ENCODE data around the gene ADAMTS9. TPM values are rescaled to one million over a fixed set of nuclear protein-coding genes. Genes with fewer than 3 reads are reported as not detected.

Gene ADAMTS9
- total RNA-seq, 2 donors from 2014 or later, result 16.1 to 38.0 TPM

- Histone ChIP-seq H3K4me3 (ENCODE audit: low read length) (no peak overlapping the region), H3K9ac (ENCODE audit: extremely low read depth, low read length, poor library complexity, severe bottlenecking) (no peak overlapping the region), H3K9me3 (ENCODE audit: control insufficient read depth, low read length) (peaks cover 13% of the 10 kb centered on the region), H3K27me3 (ENCODE audit: control insufficient read depth, insufficient read depth, low read length, poor library complexity, severe bottlenecking) (no peaks in the 10 kb centered on the region), H3K36me3 (ENCODE audit: control insufficient read depth, insufficient read depth, low read length) (peaks cover 51% of the 10 kb centered on the region), H3K27ac (ENCODE audit: low read depth, low read length) (no peak overlapping the region), H3K4me1 (ENCODE audit: control insufficient read depth, insufficient read depth, low read length) (no peaks in the 10 kb centered on the region)
- Mint-ChIP-seq H3K4me1 (no peaks in the 10 kb centered on the region), H3K4me3 (no peak overlapping the region), H3K9me3 (peaks cover 2% of the 10 kb centered on the region), H3K27me3 (ENCODE audit: insufficient read depth) (no peaks in the 10 kb centered on the region), H3K36me3 (ENCODE audit: low read depth) (peaks cover 15% of the 10 kb centered on the region), H3K27ac (no peak overlapping the region)
- no peak for DNase-seq
- TF ChIP-seq CTCF (conservative IDR thresholded peaks at IDR 0.05), result no peak
- 95% methylated on average over 7 to 8 of the region's 8 CpGs for WGBS, 2 experiments (ENCODE audit: insufficient coverage in 1 of 2, insufficient read length in 1 of 2)
Observed at GRCh38 chr3:64621275-64621674, 66.5 kb downstream of the ADAMTS9 start.

- Mint-ChIP-seq H3K4me3 (no peak overlapping the region), H3K27ac (no peak overlapping the region), H3K36me3 (ENCODE audit: low read depth) (peaks cover 20% of the 10 kb centered on the region), H3K4me1 (no peaks in the 10 kb centered on the region), H3K27me3 (ENCODE audit: insufficient read depth) (no peaks in the 10 kb centered on the region), H3K9me3 (peaks cover 2% of the 10 kb centered on the region)
- TF ChIP-seq CTCF (conservative IDR thresholded peaks at IDR 0.05), result no peak
- H3K9me3 ChIP-seq (ENCODE audit: control insufficient read depth, low read length), result peaks cover 13% of the 10 kb centered on the region
- no peaks in the 10 kb centered on the region for H3K27me3 ChIP-seq (ENCODE audit: control insufficient read depth, insufficient read depth, low read length, poor library complexity, severe bottlenecking)
- H3K27ac ChIP-seq (ENCODE audit: low read depth, low read length), result no peak overlapping the region
- H3K4me3 ChIP-seq (ENCODE audit: low read length), result no peak overlapping the region
- H3K4me1 ChIP-seq (ENCODE audit: control insufficient read depth, insufficient read depth, low read length), result no peaks in the 10 kb centered on the region
- peaks cover 57% of the 10 kb centered on the region for H3K36me3 ChIP-seq (ENCODE audit: control insufficient read depth, insufficient read depth, low read length)
- no peak overlapping the region for H3K9ac ChIP-seq (ENCODE audit: extremely low read depth, low read length, poor library complexity, severe bottlenecking)
- DNase-seq, result no peak
- WGBS, 2 experiments (ENCODE audit: insufficient coverage in 1 of 2, insufficient read length in 1 of 2), result 96 to 100% methylated on average over 1 of the region's 1 CpG
Observed at GRCh38 chr3:64620020-64620419, 67.8 kb downstream of the ADAMTS9 start.

- H3K9me3 Mint-ChIP-seq, result peaks cover 2% of the 10 kb centered on the region
- H3K9me3 ChIP-seq (ENCODE audit: control insufficient read depth, low read length), result peaks cover 13% of the 10 kb centered on the region
- H3K36me3 Mint-ChIP-seq (ENCODE audit: low read depth), result peaks cover 23% of the 10 kb centered on the region
- no peak for DNase-seq
- no peak overlapping the region for H3K9ac ChIP-seq (ENCODE audit: extremely low read depth, low read length, poor library complexity, severe bottlenecking)
- peaks cover 61% of the 10 kb centered on the region for H3K36me3 ChIP-seq (ENCODE audit: control insufficient read depth, insufficient read depth, low read length)
- no peak overlapping the region for H3K27ac ChIP-seq (ENCODE audit: low read depth, low read length)
- no peak overlapping the region for H3K4me3 ChIP-seq (ENCODE audit: low read length)
- H3K27me3 Mint-ChIP-seq (ENCODE audit: insufficient read depth), result no peaks in the 10 kb centered on the region
- 98 to 100% methylated on average over 1 to 5 of the region's 5 CpGs for WGBS, 2 experiments (ENCODE audit: insufficient coverage in 1 of 2, insufficient read length in 1 of 2)
- no peak overlapping the region for H3K27ac Mint-ChIP-seq
- no peaks in the 10 kb centered on the region for H3K27me3 ChIP-seq (ENCODE audit: control insufficient read depth, insufficient read depth, low read length, poor library complexity, severe bottlenecking)
- no peak overlapping the region for H3K4me3 Mint-ChIP-seq
- no peaks in the 10 kb centered on the region for H3K4me1 ChIP-seq (ENCODE audit: control insufficient read depth, insufficient read depth, low read length)
- H3K4me1 Mint-ChIP-seq, result no peaks in the 10 kb centered on the region
- TF ChIP-seq CTCF (conservative IDR thresholded peaks at IDR 0.05), result no peak
Observed at GRCh38 chr3:64619216-64619615, 68.6 kb downstream of the ADAMTS9 start.

All from endodermal cell (in vitro differentiated cells).